Neural progenitor cell (in vitro differentiated cells): ENCODE results near the gene RNFT2.

Experiments
- EZH2 ChIP-seq: fragments of 200-600 bp; sonication (generic); IDR thresholded peaks from 2 replicates; pipeline ENCODE4 v1.6.1; 2017; ENCODE audit warnings: antibody characterized with exemption, mild to moderate bottlenecking, moderate library complexity
- EZH2phosphoT487 ChIP-seq: fragments of 200-600 bp; sonication (generic); IDR thresholded peaks from 2 replicates; pipeline ENCODE4 v1.6.1; 2017; ENCODE audit warnings: antibody characterized with exemption
- TF ChIP-seq, protein P1 (sequence below): fragments of 200-600 bp; sonication (generic); IDR thresholded peaks from 2 replicates; pipeline ENCODE4 v1.5.1; 2017; ENCODE audit warnings: antibody characterized with exemption, mild to moderate bottlenecking

DNA sequence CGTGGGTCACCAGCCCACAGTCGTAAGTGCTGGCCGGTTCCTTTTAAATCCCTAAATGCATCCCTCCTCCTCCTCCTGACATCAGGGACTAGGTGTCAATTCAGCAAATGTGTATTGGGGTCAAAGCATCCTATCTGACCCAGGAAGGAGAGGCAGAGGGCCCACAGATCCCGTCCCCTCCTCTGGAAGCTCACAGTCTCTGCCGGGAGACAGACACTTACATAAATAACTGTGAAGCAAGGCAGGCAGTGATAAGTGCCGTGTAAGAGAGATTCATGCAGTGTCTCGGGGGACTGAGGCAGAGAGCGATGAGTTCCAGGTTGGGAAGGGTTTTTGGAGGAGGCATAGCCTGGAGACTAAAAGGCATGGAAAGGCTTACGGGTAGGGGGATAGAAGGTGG is 99.0 kb downstream of the RNFT2 start:
- TF ChIP-seq, protein P1, sequence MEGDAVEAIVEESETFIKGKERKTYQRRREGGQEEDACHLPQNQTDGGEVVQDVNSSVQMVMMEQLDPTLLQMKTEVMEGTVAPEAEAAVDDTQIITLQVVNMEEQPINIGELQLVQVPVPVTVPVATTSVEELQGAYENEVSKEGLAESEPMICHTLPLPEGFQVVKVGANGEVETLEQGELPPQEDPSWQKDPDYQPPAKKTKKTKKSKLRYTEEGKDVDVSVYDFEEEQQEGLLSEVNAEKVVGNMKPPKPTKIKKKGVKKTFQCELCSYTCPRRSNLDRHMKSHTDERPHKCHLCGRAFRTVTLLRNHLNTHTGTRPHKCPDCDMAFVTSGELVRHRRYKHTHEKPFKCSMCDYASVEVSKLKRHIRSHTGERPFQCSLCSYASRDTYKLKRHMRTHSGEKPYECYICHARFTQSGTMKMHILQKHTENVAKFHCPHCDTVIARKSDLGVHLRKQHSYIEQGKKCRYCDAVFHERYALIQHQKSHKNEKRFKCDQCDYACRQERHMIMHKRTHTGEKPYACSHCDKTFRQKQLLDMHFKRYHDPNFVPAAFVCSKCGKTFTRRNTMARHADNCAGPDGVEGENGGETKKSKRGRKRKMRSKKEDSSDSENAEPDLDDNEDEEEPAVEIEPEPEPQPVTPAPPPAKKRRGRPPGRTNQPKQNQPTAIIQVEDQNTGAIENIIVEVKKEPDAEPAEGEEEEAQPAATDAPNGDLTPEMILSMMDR, result no peak
- no peak for TF ChIP-seq EZH2
- TF ChIP-seq EZH2phosphoT487, result no peak
